Skeletal muscle tissue (tissue), 4 donors: ENCODE measurements around the gene ETV6. TPM values are rescaled to one million over a fixed set of nuclear protein-coding genes. Genes with fewer than 3 reads are reported as not detected.

Source experiments
- H3K27ac ChIP-seq: one replicate; pipeline ENCODE4 v1.7.0; 2013; ENCODE audit warnings: mild to moderate bottlenecking, low read depth, low read length, inconsistent platforms
- H3K27me3 ChIP-seq, 3 donors: one replicate each; pipeline ENCODE4 v1.7.0; 2013; ENCODE audit warnings: low read length in 3 of 3; ENCODE audit not compliant: control insufficient read depth in 3 of 3, insufficient read depth in 3 of 3
- H3K36me3 ChIP-seq, 3 donors: one replicate each; pipeline ENCODE4 v1.7.0; 2013; ENCODE audit warnings: low read length in 3 of 3; ENCODE audit not compliant: control insufficient read depth in 3 of 3, insufficient read depth in 3 of 3
- H3K4me1 ChIP-seq, 3 donors: one replicate each; pipeline ENCODE4 v1.7.0; 2013; ENCODE audit warnings: low read length in 3 of 3, mild to moderate bottlenecking in 3 of 3; ENCODE audit not compliant: control insufficient read depth in 3 of 3, insufficient read depth in 3 of 3
- H3K4me3 ChIP-seq, 3 donors: one replicate each; pipeline ENCODE4 v1.7.0; 2013; ENCODE audit warnings: low read length in 3 of 3
- H3K9ac ChIP-seq, 3 donors: one replicate each; pipeline ENCODE4 v1.7.0; 2013; ENCODE audit warnings: low read length in 3 of 3, mild to moderate bottlenecking in 3 of 3, moderate library complexity in 2 of 3, low read depth in 1 of 3
- H3K9me3 ChIP-seq, 3 donors: one replicate each; pipeline ENCODE4 v1.7.0; 2013; ENCODE audit warnings: low read length in 3 of 3; ENCODE audit not compliant: control insufficient read depth in 3 of 3
- total RNA-seq: library from RNA; depleted of rRNA; stranded (reverse); fragments of >200 nt; gene quantifications from one replicate; pipeline ENCODE4 v1.2.3, GENCODE V29; 2014
- donor health status: Osteomylitis.

The ETV6 gene
- total RNA-seq, 1 donor from 2014 or later = 4.2 TPM

GRCh38 chr12:11811008-11811407 is 161.5 kb downstream of the ETV6 start:
- Histone ChIP-seq H3K9ac (no peak overlapping the region), H3K9me3 (no peaks in the 10 kb centered on the region), H3K4me3 (no peak overlapping the region), H3K27ac (no peak overlapping the region), H3K36me3 (no peaks in the 10 kb centered on the region), H3K4me1 (peaks cover 10 to 25% (median 22%) of the 10 kb centered on the region in 3 donors), H3K27me3 (no peaks in the 10 kb centered on the region)

DNA sequence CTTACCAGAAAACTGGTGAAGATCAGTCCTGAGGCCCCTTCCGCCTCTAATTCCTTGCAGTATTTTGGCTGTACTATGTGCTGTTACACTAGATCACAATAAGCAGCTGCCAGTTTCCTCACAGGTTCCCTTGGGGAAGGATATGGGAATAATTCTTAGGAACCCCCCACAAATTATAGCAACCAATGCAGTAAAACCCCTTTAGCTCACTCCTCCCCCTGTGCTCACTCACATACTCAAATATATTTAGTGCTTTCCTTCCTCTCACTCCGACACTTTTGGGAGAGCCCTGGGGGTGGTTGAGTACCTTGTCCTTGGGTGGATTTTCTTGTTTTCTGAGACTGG is 162.7 kb downstream of the ETV6 start:
- Histone ChIP-seq H3K9me3 (no peaks in the 10 kb centered on the region), H3K36me3 (no peaks in the 10 kb centered on the region), H3K9ac (peak overlapping the region; percentile 10 to 66 (median 40)), H3K27ac (peak overlapping the region; percentile 70), H3K4me1 (peaks cover 10 to 25% (median 22%) of the 10 kb centered on the region in 3 donors), H3K4me3 (no peak overlapping the region), H3K27me3 (no peaks in the 10 kb centered on the region)

GRCh38 chr12:11812586-11813437 is 163.3 kb downstream of the ETV6 start:
- Histone ChIP-seq H3K27ac (peak overlapping the region; percentile 70), H3K9me3 (no peaks in the 10 kb centered on the region), H3K9ac (peak overlapping the region; percentile 32 to 66 (median 43)), H3K4me3 (peak overlapping the region in 2 of 3 donors; percentile 49 to 53), H3K27me3 (no peaks in the 10 kb centered on the region), H3K36me3 (no peaks in the 10 kb centered on the region), H3K4me1 (peaks cover 10 to 25% (median 22%) of the 10 kb centered on the region in 3 donors)

- no peak overlapping the region for H3K9ac ChIP-seq
- H3K4me3 ChIP-seq = peak overlapping the region in 1 of 3 donors; percentile 34
- H3K36me3 ChIP-seq = no peaks in the 10 kb centered on the region
- H3K9me3 ChIP-seq = no peaks in the 10 kb centered on the region
- H3K27me3 ChIP-seq = no peaks in the 10 kb centered on the region
- H3K27ac ChIP-seq = peak overlapping the region; percentile 70
- H3K4me1 ChIP-seq = peaks cover 10 to 25% (median 22%) of the 10 kb centered on the region in 3 donors
These were observed 164.0 kb downstream of the ETV6 start for GRCh38 chr12:11813438-11813813.

- no peak overlapping the region for H3K9ac ChIP-seq
- no peak overlapping the region for H3K27ac ChIP-seq
- no peaks in the 10 kb centered on the region for H3K27me3 ChIP-seq
- no peak overlapping the region for H3K4me3 ChIP-seq
- no peaks in the 10 kb centered on the region for H3K9me3 ChIP-seq
- peaks cover 10 to 25% (median 22%) of the 10 kb centered on the region in 3 donors for H3K4me1 ChIP-seq
- H3K36me3 ChIP-seq = no peaks in the 10 kb centered on the region
These were observed 164.9 kb downstream of the ETV6 start for GRCh38 chr12:11814374-11814773.

DNA sequence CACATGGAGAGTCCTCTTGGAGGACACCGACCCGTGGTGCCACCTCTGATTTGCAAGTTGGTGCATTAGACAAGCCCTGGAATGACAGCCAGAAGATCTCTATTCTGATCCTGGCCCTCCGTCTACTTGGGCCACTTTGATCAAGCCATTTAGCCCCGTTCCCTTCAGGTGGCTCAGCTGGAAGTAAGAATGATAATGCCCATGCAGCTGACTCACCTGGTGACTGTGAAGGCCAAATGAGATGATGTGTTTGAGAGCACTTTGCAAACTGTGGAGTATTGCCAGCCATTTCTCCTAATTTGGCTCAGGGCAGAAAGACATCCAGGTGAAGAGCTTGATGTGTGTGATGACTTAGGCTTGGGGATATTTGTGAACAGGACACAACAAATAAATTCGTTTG is 165.9 kb downstream of the ETV6 start:
- Histone ChIP-seq H3K9ac (no peak overlapping the region), H3K36me3 (no peaks in the 10 kb centered on the region), H3K27me3 (no peaks in the 10 kb centered on the region), H3K9me3 (no peaks in the 10 kb centered on the region), H3K27ac (no peak overlapping the region), H3K4me1 (peaks cover 10 to 25% (median 22%) of the 10 kb centered on the region in 3 donors), H3K4me3 (no peak overlapping the region)

DNA sequence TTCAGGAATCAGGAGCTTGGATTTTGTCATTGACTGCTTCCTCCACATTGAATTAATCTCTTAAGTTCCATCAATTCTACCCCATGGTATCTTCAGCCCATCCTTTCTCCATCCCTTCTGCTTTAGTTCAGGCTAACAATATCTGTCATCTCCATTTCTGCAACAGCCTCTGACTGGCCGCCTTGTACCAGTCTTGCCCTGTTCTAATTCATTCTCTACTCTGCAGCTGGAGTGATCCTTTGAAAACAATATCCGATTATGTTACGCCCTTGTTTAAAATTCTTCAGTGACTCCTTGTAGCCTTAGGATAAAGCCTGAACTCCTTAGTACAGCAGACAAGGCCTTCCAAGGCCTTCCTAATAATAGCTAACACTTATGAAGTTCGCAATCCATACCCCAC is 170.2 kb downstream of the ETV6 start:
- no peak overlapping the region for H3K4me3 ChIP-seq
- no peaks in the 10 kb centered on the region for H3K36me3 ChIP-seq
- H3K9ac ChIP-seq = no peak overlapping the region
- no peaks in the 10 kb centered on the region for H3K27me3 ChIP-seq
- no peak overlapping the region for H3K27ac ChIP-seq
- peaks cover 1 to 13% (median 8%) of the 10 kb centered on the region in 3 donors for H3K4me1 ChIP-seq
- no peaks in the 10 kb centered on the region for H3K9me3 ChIP-seq

DNA sequence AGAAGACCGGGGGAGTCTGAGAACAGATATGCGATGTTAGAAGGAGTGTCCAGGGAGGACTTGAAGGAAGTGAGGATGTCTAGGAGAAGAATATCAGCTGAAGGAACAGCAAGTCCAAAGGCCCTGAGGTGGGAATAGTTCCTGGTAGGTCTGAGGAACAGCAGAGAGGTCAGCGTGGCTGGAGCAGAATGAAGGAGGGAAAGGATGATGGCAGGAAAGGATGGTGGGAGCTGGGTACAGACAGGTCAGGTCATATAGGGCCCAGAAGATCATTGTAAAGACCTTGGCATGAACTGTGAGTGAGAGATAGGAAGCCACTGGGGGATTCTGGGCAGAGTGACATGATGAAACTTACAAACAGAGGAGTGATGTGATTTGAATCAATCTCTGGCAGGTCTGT is 171.0 kb downstream of the ETV6 start:
- no peaks in the 10 kb centered on the region for H3K36me3 ChIP-seq
- no peak overlapping the region for H3K27ac ChIP-seq
- H3K4me3 ChIP-seq = no peak overlapping the region
- no peaks in the 10 kb centered on the region for H3K27me3 ChIP-seq
- peaks cover 0 to 10% (median 8%) of the 10 kb centered on the region in 3 donors for H3K4me1 ChIP-seq
- H3K9ac ChIP-seq = no peak overlapping the region
- H3K9me3 ChIP-seq = no peaks in the 10 kb centered on the region

DNA sequence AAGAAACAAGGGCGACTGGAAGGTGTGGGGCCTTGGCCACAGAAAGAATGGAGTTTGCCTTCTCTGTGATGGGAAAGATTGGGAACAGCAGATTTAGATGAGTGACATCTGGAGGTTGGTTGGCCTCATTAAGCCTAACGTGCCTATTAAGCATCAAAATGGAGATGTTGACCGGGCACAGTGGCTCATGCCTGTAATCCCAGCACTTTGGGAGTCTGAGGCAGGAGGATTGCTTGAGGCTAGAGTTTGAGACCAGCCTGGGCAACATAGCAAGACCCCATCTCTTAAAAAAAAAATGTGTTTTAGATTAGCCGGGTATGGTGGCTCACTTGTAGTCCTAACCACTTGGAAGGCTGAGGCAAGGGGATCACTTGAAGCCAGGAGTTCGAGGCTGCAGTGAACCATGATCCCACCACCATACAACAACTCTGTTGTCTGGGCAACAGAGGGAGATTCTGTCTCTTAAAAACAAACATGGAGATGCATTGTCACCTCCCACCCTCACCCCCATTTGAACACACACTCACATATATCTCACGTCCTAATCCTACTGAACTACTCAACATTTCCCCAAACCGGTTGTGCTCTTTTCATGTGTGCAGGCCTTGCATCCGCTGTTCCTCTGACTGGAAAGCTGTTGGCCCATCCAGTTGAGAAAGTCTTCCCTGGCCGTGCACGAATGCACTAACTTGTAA is 172.1 kb downstream of the ETV6 start:
- no peaks in the 10 kb centered on the region for H3K9me3 ChIP-seq

More for the DNA sequence above, 172.1 kb downstream of the ETV6 start:
- Histone ChIP-seq H3K36me3 (no peaks in the 10 kb centered on the region), H3K27me3 (no peaks in the 10 kb centered on the region), H3K4me3 (no peak overlapping the region), H3K9ac (no peak overlapping the region), H3K27ac (peak overlapping the region; percentile 27), H3K4me1 (peaks cover under 1 to 10% (median 9%) of the 10 kb centered on the region in 3 donors)
